Sigmoid colon (tissue), 7 donors: ENCODE results near the gene NUDT1. TPM values are rescaled to one million over a fixed set of nuclear protein-coding genes. Genes with fewer than 3 reads are reported as not detected.

Experiments
- DNase-seq: peaks from one replicate; pipeline ENCODE4 v3.0.0-alpha.2; 2019
- H3K27ac ChIP-seq, 4 donors: fragments of 200-600 bp; sonication (generic); one replicate each; pipeline ENCODE4 v1.5.1; 2016 to 2019; ENCODE audit warnings: mild to moderate bottlenecking in 1 of 4
- H3K27me3 ChIP-seq, 3 donors: fragments of 200-600 bp; sonication (generic); one replicate each; pipeline ENCODE4 v1.5.1; 2019; ENCODE audit warnings: mild to moderate bottlenecking in 1 of 3
- H3K36me3 ChIP-seq, 4 donors: fragments of 200-600 bp; sonication (generic); one replicate each; pipeline ENCODE4 v1.5.1; 2016 to 2019
- H3K4me1 ChIP-seq, 4 donors: fragments of 200-600 bp; sonication (generic); one replicate each; pipeline ENCODE4 v1.5.1; 2017 to 2019
- H3K4me3 ChIP-seq, 4 donors: fragments of 200-600 bp; sonication (generic); one replicate each; pipeline ENCODE4 v1.5.1; 2017 to 2019; ENCODE audit warnings: mild to moderate bottlenecking in 2 of 4, moderate library complexity in 1 of 4
- H3K9me3 ChIP-seq, 4 donors: fragments of 200-600 bp in 3 of 4; sonication (generic) in 3 of 4; one replicate each; pipeline versions ENCODE4 v1.5.1 to v1.6.1; 2013 to 2019
- CTCF ChIP-seq, 4 experiments: fragments of 450-650 bp in 3 of 4; fragments of 200-600 bp in 1 of 4; IDR thresholded peaks; one replicate each; pipeline ENCODE4 v1.5.1; 2016 to 2019; ENCODE audit warnings: antibody characterized with exemption in 4 of 4, mild to moderate bottlenecking in 3 of 4, moderate library complexity in 2 of 4
- EP300 ChIP-seq, 4 donors: sonication (generic); formaldehyde crosslinking; IDR thresholded peaks; one replicate each; pipeline ENCODE4 v1.6.1; 2017; ENCODE audit warnings: antibody characterized with exemption in 4 of 4
- POLR2A ChIP-seq, 2 donors: fragments of 450-650 bp; IDR thresholded peaks; one replicate each; pipeline ENCODE4 v1.6.1; 2016; ENCODE audit warnings: antibody characterized with exemption in 2 of 2, mild to moderate bottlenecking in 2 of 2, moderate library complexity in 2 of 2
- POLR2AphosphoS5 ChIP-seq, 4 donors: sonication (generic); formaldehyde crosslinking; IDR thresholded peaks; one replicate each; pipeline ENCODE4 v1.6.1; 2017; ENCODE audit warnings: antibody characterized with exemption in 4 of 4
- WGBS, 2 donors: extraction: QIAGEN DNeasy Blood & Tissue Kit; methylation state at CpG; one replicate each; pipeline ENCODE4 v1.1.7; 2013; 5-methylcytosine and 5-hydroxymethylcytosine counted together
- intact Hi-C: fragments of 100-400 bp; cut with DNase I; formaldehyde crosslinking; loops from one replicate; pipeline ENCODE4 v1.15.1; 2023
- polyA plus RNA-seq, 3 donors: library from polyadenylated mRNA; stranded (reverse); fragments of 200-250 nt; gene quantifications; one replicate each; pipeline ENCODE4 v1.2.3, GENCODE V29; 2013
- total RNA-seq, 4 donors: library from RNA; depleted of rRNA; stranded (reverse); fragments of >200 nt; gene quantifications; one replicate each; pipeline ENCODE4 v1.1.0, GENCODE V29; 2016
- donor health status: healthy with polysubstance abuse.
- donor health status: Bipolar disorder and iron deficiency.
- donor health status: healthy.

Gene NUDT1
- total and polyA plus RNA-seq, 7 donors = 13.3 to 46.9 (median 27.0) TPM

DNA sequence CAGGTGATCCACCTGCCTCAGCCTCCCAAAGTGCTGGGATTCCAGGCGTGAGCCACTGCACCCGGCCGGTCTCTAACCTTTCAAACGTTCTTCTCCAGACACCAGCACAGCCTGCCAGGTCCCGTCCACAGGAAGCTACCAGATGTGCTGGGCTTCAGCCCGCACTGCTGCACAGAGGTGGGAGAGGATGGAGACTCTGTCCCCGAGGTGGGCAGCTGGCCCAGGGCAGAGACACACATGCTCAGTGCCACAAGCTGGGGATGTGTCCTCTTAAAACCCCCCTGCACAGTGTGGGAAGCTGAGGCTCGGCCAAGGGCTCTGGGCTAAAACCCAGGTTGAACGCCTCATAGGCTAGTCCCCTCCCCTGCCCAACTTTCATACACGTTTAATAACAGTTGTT is 9.4 kb downstream of the NUDT1 start:
- no peaks in the 10 kb centered on the region for H3K27me3 ChIP-seq
- intact Hi-C loops = no loop called here
- H3K27ac ChIP-seq = no peak overlapping the region
- H3K4me3 ChIP-seq = no peak overlapping the region
- peaks cover 0 to 22% (median 2%) of the 10 kb centered on the region in 4 donors for H3K36me3 ChIP-seq
- no peaks in the 10 kb centered on the region for H3K4me1 ChIP-seq
- H3K9me3 ChIP-seq = no peaks in the 10 kb centered on the region
- no peak for TF ChIP-seq POLR2A (IDR thresholded peaks at IDR 0.05)
- TF ChIP-seq CTCF (IDR thresholded peaks at IDR 0.05) = no peak
- DNase-seq = no peak
- 83 to 84% methylated on average over 10 of the region's 10 CpGs for WGBS, 2 donors

GRCh38 chr7:2251841-2252771 is 10.1 kb downstream of the NUDT1 start:
- DNase-seq = no peak
- H3K4me3 ChIP-seq = no peak overlapping the region
- no peaks in the 10 kb centered on the region for H3K4me1 ChIP-seq
- WGBS, 2 donors = 79 to 87% methylated on average over 24 of the region's 24 CpGs
- H3K36me3 ChIP-seq = peaks cover 0 to 29% (median 5%) of the 10 kb centered on the region in 4 donors
- no peak overlapping the region for H3K27ac ChIP-seq
- TF ChIP-seq CTCF (IDR thresholded peaks at IDR 0.05) (no peak), POLR2A (IDR thresholded peaks at IDR 0.05) (no peak), EP300 (IDR thresholded peaks at IDR 0.05) (no peak), POLR2AphosphoS5 (IDR thresholded peaks at IDR 0.05) (no peak)
- no peaks in the 10 kb centered on the region for H3K27me3 ChIP-seq
- no peaks in the 10 kb centered on the region for H3K9me3 ChIP-seq
- intact Hi-C loops = no loop called here

DNA sequence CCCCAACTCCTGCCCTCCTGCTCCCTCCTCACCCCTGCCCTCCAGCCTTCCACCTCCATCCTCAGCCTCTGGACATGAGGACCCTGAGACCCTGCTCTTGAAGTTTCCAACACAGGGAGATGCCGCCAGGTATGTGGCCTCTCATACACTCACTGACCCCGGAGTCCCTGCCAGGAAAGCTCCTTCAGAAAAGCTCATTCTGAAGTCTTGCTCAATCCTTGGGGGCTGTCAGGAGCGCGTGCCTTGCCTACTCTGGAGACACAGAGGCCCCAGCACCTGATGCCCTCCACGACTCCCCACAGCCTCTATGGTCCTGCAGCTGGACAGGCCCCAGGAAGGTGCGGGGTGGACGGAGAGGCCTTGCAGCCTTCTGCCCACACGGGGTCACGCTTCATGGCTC is 11.0 kb downstream of the NUDT1 start:
- TF ChIP-seq POLR2AphosphoS5 (IDR thresholded peaks at IDR 0.05) (no peak), CTCF (IDR thresholded peaks at IDR 0.05) (no peak), POLR2A (IDR thresholded peaks at IDR 0.05) (no peak), EP300 (IDR thresholded peaks at IDR 0.05) (no peak)
- Histone ChIP-seq H3K27ac (no peak overlapping the region), H3K4me1 (no peaks in the 10 kb centered on the region), H3K9me3 (no peaks in the 10 kb centered on the region), H3K36me3 (peaks cover 0 to 32% (median 8%) of the 10 kb centered on the region in 4 donors), H3K27me3 (no peaks in the 10 kb centered on the region), H3K4me3 (no peak overlapping the region)
- intact Hi-C loops = no loop called here
- no peak for DNase-seq
- WGBS, 2 donors = 95 to 96% methylated on average over 9 of the region's 9 CpGs

GRCh38 chr7:2253525-2254244 is 11.7 kb downstream of the NUDT1 start:
- intact Hi-C loops = no loop called here
- Histone ChIP-seq H3K27ac (no peak overlapping the region), H3K9me3 (no peaks in the 10 kb centered on the region), H3K4me3 (no peak overlapping the region), H3K36me3 (peaks cover 0 to 32% (median 8%) of the 10 kb centered on the region in 4 donors), H3K27me3 (no peaks in the 10 kb centered on the region), H3K4me1 (no peaks in the 10 kb centered on the region)
- 93 to 96% methylated on average over 32 of the region's 32 CpGs for WGBS, 2 donors
- no peak for DNase-seq
- TF ChIP-seq CTCF (IDR thresholded peaks at IDR 0.05) = no peak
- TF ChIP-seq POLR2AphosphoS5 (IDR thresholded peaks at IDR 0.05) = no peak
- TF ChIP-seq EP300 (IDR thresholded peaks at IDR 0.05) = no peak
- TF ChIP-seq POLR2A (IDR thresholded peaks at IDR 0.05) = no peak
